ENCODE data around the gene SEC14L1.

SEC14L1 gene

GRCh38 chr17:77193653-77194052 is 52.9 kb downstream of the SEC14L1 start:
- no peak for DNase-seq

DNA sequence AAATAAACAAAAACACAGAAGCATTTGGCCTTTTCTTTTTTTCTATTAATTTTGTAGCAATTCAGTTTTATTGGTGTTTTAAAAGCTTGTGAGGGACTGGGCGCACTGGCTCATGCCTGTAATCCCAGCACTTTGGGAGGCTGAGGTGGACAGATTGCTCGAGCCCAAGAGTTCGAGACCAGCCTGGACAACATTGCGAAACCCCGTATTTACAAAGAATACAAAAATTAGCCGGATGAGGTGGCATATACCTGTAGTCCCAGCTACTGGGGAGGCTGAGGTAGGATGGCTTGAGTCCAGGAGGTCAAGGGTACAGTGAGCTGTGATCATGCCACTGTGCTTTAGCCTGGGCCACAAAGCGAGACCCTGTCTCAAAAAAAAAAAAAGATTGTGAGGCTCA is 53.4 kb downstream of the SEC14L1 start:
- no peak for DNase-seq

GRCh38 chr17:77196251-77196650 is 55.5 kb downstream of the SEC14L1 start:
- DNase-seq = no peak

GRCh38 chr17:77197115-77197514 is 56.3 kb downstream of the SEC14L1 start:
- no peak for DNase-seq

DNA sequence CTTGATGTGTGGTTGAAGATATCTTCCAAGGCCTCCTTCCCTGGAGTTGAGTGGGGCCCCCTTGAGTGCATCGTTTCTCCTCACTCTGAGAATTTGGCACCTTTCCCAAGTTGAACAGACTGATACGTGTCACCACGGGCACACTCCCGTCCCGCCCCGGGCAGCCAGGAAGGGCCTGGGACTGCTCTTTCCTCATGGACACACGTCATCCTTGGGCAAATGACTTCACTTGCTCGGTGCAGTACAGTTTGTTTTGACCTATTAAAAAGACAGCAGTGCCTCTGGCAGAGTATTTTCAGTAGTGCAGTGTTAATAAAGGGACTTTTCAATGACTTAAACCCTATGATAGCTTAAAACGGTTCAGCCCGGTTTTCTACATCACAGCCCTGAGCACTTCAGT is 59.9 kb downstream of the SEC14L1 start:
- no peak for DNase-seq

- DNase-seq = no peak
Observed at GRCh38 chr17:77203436-77203835, 62.7 kb downstream of the SEC14L1 start.

DNA sequence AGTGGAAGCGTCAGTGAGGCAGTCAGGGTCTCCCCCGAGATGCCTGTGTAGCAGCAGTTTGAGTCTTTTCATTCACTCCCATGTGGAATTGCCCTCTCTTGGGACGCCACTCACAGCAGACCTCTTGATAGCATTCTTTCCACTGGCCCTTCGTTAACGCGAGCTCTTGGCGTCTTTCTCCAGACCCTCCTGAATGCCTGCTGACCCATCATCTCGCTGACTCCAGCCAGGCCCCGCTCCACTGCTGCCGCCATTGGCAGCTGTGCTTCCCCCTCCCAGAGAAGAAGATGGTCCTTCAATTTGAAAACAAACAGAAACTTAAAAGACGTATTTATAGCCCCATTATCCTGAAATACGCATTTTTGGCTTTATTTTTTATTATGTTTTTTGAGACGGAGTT is 63.1 kb downstream of the SEC14L1 start:
- DNase-seq = no peak

DNA sequence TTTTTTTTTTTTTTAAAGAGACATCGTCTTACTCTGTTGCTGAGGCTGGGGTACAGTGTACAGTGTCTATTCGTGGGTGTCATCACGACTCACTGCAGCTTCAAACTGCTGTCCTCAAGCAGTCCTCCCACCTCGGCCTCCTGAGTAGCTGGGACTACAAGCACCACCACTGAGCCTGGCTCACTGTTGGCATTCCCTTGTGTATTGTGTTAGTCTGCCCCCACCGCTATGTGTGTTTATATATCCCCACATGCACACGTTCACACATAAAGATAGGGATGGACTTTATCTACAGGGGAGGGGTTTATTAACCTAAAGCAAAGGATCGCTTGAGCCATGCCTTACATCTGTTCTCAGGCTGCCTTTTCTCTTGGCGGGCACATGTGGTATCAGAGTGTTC is 63.8 kb downstream of the SEC14L1 start:
- DNase-seq = no peak

DNA sequence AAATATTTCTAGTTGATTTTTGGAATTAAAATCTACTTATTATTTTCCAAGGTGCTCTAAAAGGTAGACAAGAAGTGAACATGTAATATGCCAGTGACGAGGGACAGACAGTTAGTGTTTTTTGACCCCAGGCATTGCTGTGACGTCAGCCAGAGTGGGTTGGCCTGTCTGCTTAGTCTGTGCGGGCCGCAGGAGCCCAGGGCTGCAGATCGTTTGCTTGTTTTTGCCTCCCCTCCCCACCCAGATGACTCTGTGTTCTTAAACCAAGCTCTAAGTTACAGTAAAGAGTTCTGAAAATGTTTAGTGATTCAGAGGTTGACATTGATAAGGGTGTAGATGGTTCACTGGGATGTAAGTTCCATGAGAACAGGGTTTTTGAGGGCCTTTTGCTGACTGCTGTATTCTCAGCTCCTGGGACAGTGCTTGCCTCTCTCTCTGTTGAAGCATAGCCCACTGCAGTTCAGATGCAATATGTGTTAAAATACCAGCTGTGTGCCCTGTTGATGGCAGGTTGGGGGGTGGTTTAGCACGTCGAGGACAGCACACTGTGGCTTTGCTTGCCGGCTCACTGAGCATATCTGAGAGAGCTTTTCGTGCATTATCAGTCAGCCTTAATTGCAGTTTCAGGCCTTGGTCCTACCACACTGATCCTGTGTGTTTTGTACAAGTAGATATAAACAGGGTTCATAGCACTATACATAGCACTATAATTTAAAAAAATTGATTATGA is 64.8 kb downstream of the SEC14L1 start:
- DNase-seq = no peak

- DNase-seq = no peak
Observed at GRCh38 chr17:77206158-77206956, 65.6 kb downstream of the SEC14L1 start.

DNA sequence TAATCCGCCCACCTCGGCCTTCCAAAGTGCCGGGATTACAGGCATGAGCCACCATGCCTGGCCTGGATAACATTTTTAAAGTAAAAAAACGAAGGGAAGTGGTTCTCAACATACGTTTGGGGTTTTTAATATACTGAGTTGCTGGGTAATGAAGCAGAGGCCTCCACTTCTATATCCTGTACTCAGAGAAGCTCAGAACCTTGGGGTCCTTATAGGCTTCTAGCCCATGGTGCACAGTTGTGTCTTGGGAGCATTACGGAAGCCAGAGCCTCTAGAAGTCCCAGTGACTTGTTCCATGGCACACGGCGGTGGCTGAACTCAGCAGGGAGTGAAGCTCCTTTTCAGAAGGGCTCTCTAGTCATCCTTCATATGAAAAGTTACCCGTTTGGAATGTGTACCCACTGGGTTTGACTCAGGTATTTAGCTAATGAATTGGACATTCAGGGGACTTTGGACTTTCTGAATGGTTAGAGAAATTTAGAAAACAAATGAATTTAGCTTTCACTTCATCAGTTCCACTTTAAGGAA is 67.0 kb downstream of the SEC14L1 start:
- DNase-seq = no peak

- no peak for DNase-seq
Observed at GRCh38 chr17:77208217-77208808, 67.5 kb downstream of the SEC14L1 start.

GRCh38 chr17:77208856-77209255 is 68.1 kb downstream of the SEC14L1 start:
- no peak for DNase-seq

DNA sequence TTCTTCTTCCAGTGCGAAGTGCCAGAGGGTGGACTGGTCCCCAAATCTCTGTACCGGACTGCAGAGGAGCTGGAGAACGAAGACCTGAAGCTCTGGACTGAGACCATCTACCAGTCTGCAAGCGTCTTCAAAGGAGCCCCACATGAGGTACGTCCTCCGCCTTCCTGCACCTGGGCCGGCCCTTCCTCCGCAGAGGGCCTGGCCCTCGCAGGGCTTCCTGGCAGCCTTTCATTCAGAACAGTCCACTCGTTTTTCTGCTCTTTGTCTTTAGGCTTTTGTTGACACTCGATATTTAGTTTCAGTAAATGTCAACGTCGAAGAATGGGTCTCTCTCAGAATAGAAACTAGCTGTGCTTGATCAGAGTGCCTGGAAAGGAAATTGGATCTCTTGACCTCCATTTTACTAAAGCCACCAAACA is 68.6 kb downstream of the SEC14L1 start:
- no peak for DNase-seq

GRCh38 chr17:77210331-77210730 is 69.6 kb downstream of the SEC14L1 start:
- no peak for DNase-seq

GRCh38 chr17:77210946-77211541 is 70.3 kb downstream of the SEC14L1 start:
- DNase-seq = no peak

- DNase-seq = no peak
Observed at GRCh38 chr17:77211681-77212080, 70.9 kb downstream of the SEC14L1 start.

- no peak for DNase-seq
Observed at GRCh38 chr17:77212081-77212832, 71.5 kb downstream of the SEC14L1 start.

GRCh38 chr17:77212833-77213777 is 72.3 kb downstream of the SEC14L1 start:
- no peak for DNase-seq

DNA sequence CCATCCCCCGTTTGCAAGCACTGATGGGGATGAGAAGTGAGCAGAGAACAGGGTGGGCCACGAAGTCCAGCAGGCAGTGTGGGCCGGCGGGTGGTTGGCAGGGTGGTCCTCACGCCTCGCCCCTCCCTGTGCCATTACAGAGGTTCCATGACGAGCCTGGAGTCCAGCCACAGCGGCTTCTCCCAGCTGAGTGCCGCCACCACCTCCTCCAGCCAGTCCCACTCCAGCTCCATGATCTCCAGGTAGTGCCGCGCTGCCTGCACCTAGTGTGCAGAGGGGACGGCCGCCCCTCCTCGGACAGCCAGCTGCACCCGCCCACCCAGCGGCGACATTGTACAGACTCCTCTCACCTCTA is 73.0 kb downstream of the SEC14L1 start:
- no peak for DNase-seq

DNA sequence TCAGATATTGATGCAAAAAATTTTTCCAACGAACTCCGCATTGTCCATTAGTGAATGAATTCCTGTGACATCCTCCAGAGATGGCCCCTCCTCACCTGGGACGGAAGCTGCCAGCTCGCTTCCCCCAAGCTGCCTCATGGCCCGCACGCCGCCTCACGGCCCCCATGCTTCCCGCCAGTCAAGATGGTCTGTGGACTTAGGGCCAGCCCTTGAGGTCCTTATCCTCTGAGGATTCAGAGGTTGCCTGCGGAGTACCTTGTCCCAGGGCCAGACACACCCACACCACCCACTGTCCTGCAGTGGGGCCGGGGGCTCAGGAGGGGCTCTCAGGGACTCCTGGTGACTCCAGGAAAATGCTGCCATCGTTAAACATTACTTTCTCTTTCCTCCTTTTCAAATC is 73.6 kb downstream of the SEC14L1 start:
- no peak for DNase-seq

All from stimulated activated naive CD4-positive, alpha-beta T cell (primary cell).